SK-N-SH (cell line): Measurements from ENCODE around the gene KIR2DL4. TPM values are rescaled to one million over a fixed set of nuclear protein-coding genes. Genes with fewer than 3 reads are reported as not detected.

Source experiments
- CTCF ChIA-PET: fragments of 300-600, 350-600 bp; formaldehyde crosslinking; extraction: SDS; loops from one replicate; lab custom pipeline; 2021; lab: Yijun Ruan, JAX
- POLR2A ChIA-PET: fragments of 350-600 bp; sonication (Branson Sonifier 250); formaldehyde crosslinking; extraction: SDS; loops from one replicate; lab custom pipeline; 2020; ENCODE audit warnings: antibody characterized with exemption, inconsistent platforms; lab: Yijun Ruan, JAX
- DNase-seq: peaks from one replicate; pipeline ENCODE4 v3.0.0; 2012
- H2AFZ ChIP-seq: fragments of 200-600 bp; sonication (generic); 2 replicates; pipeline ENCODE4 v1.8.1; 2016; ENCODE audit warnings: antibody characterized with exemption, mild to moderate bottlenecking, low read depth
- H3F3A ChIP-seq: fragments of 200-600 bp; sonication (generic); replicated peaks from 2 replicates; pipeline ENCODE3; 2016; ENCODE audit warnings: antibody characterized with exemption, mild to moderate bottlenecking; ENCODE audit not compliant: insufficient read depth
- H3K27ac ChIP-seq, 2 experiments: fragments of 200-500 bp in 1 of 2; fragments of 200-600 bp in 1 of 2; sonication (Bioruptor generic) in 1 of 2; sonication (generic), shearing (Covaris generic) in 1 of 2; 2 replicates each; pipeline versions ENCODE4 v1.5.1 to v1.6.1; 2014 to 2016; ENCODE audit warnings: low read depth in 2 of 2, inconsistent platforms in 1 of 2, low read length in 1 of 2, mild to moderate bottlenecking in 1 of 2, mixed read lengths in 1 of 2
- H3K27me3 ChIP-seq: fragments of 200-600 bp; sonication (generic), shearing (Covaris generic); 2 replicates; pipeline ENCODE4 v1.6.1; 2016; ENCODE audit warnings: mixed run types; ENCODE audit not compliant: insufficient read depth
- H3K36me3 ChIP-seq, 2 experiments: fragments of 200-500 bp in 1 of 2; fragments of 200-600 bp in 1 of 2; sonication (Bioruptor generic) in 1 of 2; sonication (generic) in 1 of 2; replicated peaks in 1 of 2; 2 replicates each; pipeline versions ENCODE3 to v1.5.1; 2014 to 2016; ENCODE audit warnings: low read length in 1 of 2, mild to moderate bottlenecking in 1 of 2; ENCODE audit not compliant: insufficient read depth in 2 of 2, control insufficient read depth in 1 of 2
- H3K4me1 ChIP-seq, 2 experiments: fragments of 200-500 bp in 1 of 2; fragments of 200-600 bp in 1 of 2; sonication (Bioruptor generic) in 1 of 2; sonication (generic), shearing (Covaris generic) in 1 of 2; 2 replicates each; pipeline versions ENCODE4 v1.5.1 to v1.6.1; 2014 to 2016; ENCODE audit warnings: low read depth in 1 of 2, low read length in 1 of 2, mixed run types in 1 of 2; ENCODE audit not compliant: insufficient read depth in 2 of 2, control insufficient read depth in 1 of 2
- H3K4me2 ChIP-seq: fragments of 200-600 bp; sonication (generic), shearing (Covaris generic); 2 replicates; pipeline ENCODE4 v1.6.1; 2017; ENCODE audit warnings: mixed run types
- H3K4me3 ChIP-seq, 2 experiments: fragments of 200-500 bp in 1 of 2; fragments of 200-600 bp in 1 of 2; sonication (Bioruptor generic) in 1 of 2; sonication (generic), shearing (Covaris generic) in 1 of 2; 2 replicates each; pipeline versions ENCODE4 v1.5.1 to v1.8.1; 2014 to 2016; ENCODE audit warnings: low read depth in 2 of 2, inconsistent platforms in 1 of 2, low read length in 1 of 2, mild to moderate bottlenecking in 1 of 2, mixed read lengths in 1 of 2, moderate library complexity in 1 of 2
- H3K79me2 ChIP-seq: fragments of 200-600 bp; sonication (generic); 2 replicates; pipeline ENCODE4 v1.8.1; 2017; ENCODE audit warnings: mild to moderate bottlenecking; ENCODE audit not compliant: insufficient read depth
- H3K9ac ChIP-seq: fragments of 200-600 bp; sonication (generic); 2 replicates; pipeline ENCODE4 v1.6.1; 2017; ENCODE audit warnings: mixed run types
- H3K9me2 ChIP-seq: fragments of 200-600 bp; sonication (generic); 2 replicates; pipeline ENCODE4 v1.6.1; 2017; ENCODE audit warnings: mixed run types
- H3K9me3 ChIP-seq: fragments of 200-600 bp; sonication (generic); 2 replicates; pipeline ENCODE4 v1.6.1; 2017; ENCODE audit warnings: mixed run types, mild to moderate bottlenecking, moderate library complexity
- H4K20me1 ChIP-seq: fragments of 200-600 bp; sonication (generic); 2 replicates; pipeline ENCODE4 v1.6.1; 2017; ENCODE audit warnings: mild to moderate bottlenecking, mixed run types; ENCODE audit not compliant: insufficient read depth
- GATA2 ChIP-seq: sonication (generic); formaldehyde crosslinking; IDR thresholded peaks from 2 replicates; pipeline ENCODE4 v1.5.0; 2020; ENCODE audit warnings: mild to moderate bottlenecking, missing genetic modification reagents
- MAX ChIP-seq: IDR thresholded peaks from 2 replicates; pipeline ENCODE4 v1.4.0; 2012; ENCODE audit warnings: low read depth
- POLR2AphosphoS5 ChIP-seq: IDR thresholded peaks from 2 replicates; pipeline ENCODE4 v1.6.1; 2012; ENCODE audit warnings: low read depth, low read length
- RAD21 ChIP-seq: IDR thresholded peaks from 2 replicates; pipeline ENCODE4 v1.6.1; 2012; ENCODE audit warnings: mild to moderate bottlenecking, low read length
- REST ChIP-seq: IDR thresholded peaks from 2 replicates; pipeline ENCODE4 v1.6.1; 2012; ENCODE audit warnings: mild to moderate bottlenecking, low read depth, low read length, moderate library complexity
- RXRA ChIP-seq: IDR thresholded peaks from 2 replicates; pipeline ENCODE4 v1.4.0; 2012; ENCODE audit warnings: low read depth, mild to moderate bottlenecking, borderline replicate concordance
- SIN3A ChIP-seq: IDR thresholded peaks from 2 replicates; pipeline ENCODE4 v1.6.1; 2012; ENCODE audit warnings: low read depth, mild to moderate bottlenecking, low read length, moderate library complexity, borderline replicate concordance
- USF1 ChIP-seq: IDR thresholded peaks from 2 replicates; pipeline ENCODE4 v1.4.0; 2012; ENCODE audit warnings: low read depth, borderline replicate concordance
- WGBS: methylation state at CpG from one replicate; pipeline ENCODE4 v1.1.6; 2017; ENCODE audit warnings: low lambda C conversion rate; 5-methylcytosine and 5-hydroxymethylcytosine counted together
- polyA plus RNA-seq, 3 experiments: library from polyadenylated mRNA; depleted of rRNA; stranded (reverse); fragments of >200 nt; gene quantifications; 2 replicates each; pipeline ENCODE4 v1.2.3, GENCODE V29; 2012
- TF ChIP-seq, protein P1 (sequence below): fragments of 150-350 bp; IDR thresholded peaks from 2 replicates; pipeline ENCODE4 v1.6.1; 2016; ENCODE audit warnings: mild to moderate bottlenecking, low read depth, low read length
- TF ChIP-seq, protein P2 (sequence below): IDR thresholded peaks from 2 replicates; pipeline ENCODE4; 2012
- TF ChIP-seq, protein P3 (sequence below): fragments of 200-600 bp; sonication (generic); IDR thresholded peaks from 2 replicates; pipeline ENCODE4 v1.6.1; 2017; ENCODE audit warnings: antibody characterized with exemption, mild to moderate bottlenecking, moderate library complexity

KIR2DL4 gene
- polyA plus RNA-seq, 1 of the 3 experiments (the other 2 are of a cell fraction): not detected

DNA sequence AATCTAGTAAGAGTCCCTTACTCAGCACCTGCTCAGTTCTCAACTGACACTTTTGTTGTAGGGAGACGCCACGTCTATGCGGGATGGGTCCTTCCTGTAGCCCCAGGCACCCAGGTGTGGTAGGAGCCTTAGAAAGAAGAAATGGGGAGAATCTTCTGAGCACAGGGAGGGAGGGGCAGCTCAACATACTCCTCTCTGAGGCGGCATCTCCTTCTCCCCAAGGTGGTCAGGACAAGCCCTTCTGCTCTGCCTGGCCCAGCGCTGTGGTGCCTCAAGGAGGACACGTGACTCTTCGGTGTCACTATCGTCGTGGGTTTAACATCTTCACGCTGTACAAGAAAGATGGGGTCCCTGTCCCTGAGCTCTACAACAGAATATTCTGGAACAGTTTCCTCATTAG, 1.2 kb downstream of the KIR2DL4 start:
- Histone ChIP-seq H3F3A (no peaks in the 10 kb centered on the region), H3K27ac (no peak overlapping the region), H3K9me3 (no peaks in the 10 kb centered on the region), H3K9ac (no peak overlapping the region), H3K27me3 (no peaks in the 10 kb centered on the region), H3K9me2 (no peaks in the 10 kb centered on the region), H3K4me3 (no peak overlapping the region), H3K36me3 (no peaks in the 10 kb centered on the region), H2AFZ (no peak overlapping the region), H3K4me1 (no peaks in the 10 kb centered on the region), H3K79me2 (no peaks in the 10 kb centered on the region), H3K4me2 (no peak overlapping the region), H4K20me1 (no peaks in the 10 kb centered on the region)
- TF ChIP-seq, protein P1, sequence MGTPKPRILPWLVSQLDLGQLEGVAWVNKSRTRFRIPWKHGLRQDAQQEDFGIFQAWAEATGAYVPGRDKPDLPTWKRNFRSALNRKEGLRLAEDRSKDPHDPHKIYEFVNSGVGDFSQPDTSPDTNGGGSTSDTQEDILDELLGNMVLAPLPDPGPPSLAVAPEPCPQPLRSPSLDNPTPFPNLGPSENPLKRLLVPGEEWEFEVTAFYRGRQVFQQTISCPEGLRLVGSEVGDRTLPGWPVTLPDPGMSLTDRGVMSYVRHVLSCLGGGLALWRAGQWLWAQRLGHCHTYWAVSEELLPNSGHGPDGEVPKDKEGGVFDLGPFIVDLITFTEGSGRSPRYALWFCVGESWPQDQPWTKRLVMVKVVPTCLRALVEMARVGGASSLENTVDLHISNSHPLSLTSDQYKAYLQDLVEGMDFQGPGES: no peak
- no peak for TF ChIP-seq RAD21
- no peak for TF ChIP-seq REST
- TF ChIP-seq, protein P2, sequence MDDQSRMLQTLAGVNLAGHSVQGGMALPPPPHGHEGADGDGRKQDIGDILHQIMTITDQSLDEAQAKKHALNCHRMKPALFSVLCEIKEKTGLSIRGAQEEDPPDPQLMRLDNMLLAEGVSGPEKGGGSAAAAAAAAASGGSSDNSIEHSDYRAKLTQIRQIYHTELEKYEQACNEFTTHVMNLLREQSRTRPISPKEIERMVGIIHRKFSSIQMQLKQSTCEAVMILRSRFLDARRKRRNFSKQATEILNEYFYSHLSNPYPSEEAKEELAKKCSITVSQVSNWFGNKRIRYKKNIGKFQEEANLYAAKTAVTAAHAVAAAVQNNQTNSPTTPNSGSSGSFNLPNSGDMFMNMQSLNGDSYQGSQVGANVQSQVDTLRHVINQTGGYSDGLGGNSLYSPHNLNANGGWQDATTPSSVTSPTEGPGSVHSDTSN: no peak
- no peak for TF ChIP-seq SIN3A
- no peak for TF ChIP-seq MAX
- TF ChIP-seq, protein P3, sequence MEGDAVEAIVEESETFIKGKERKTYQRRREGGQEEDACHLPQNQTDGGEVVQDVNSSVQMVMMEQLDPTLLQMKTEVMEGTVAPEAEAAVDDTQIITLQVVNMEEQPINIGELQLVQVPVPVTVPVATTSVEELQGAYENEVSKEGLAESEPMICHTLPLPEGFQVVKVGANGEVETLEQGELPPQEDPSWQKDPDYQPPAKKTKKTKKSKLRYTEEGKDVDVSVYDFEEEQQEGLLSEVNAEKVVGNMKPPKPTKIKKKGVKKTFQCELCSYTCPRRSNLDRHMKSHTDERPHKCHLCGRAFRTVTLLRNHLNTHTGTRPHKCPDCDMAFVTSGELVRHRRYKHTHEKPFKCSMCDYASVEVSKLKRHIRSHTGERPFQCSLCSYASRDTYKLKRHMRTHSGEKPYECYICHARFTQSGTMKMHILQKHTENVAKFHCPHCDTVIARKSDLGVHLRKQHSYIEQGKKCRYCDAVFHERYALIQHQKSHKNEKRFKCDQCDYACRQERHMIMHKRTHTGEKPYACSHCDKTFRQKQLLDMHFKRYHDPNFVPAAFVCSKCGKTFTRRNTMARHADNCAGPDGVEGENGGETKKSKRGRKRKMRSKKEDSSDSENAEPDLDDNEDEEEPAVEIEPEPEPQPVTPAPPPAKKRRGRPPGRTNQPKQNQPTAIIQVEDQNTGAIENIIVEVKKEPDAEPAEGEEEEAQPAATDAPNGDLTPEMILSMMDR: no peak
- TF ChIP-seq GATA2: no peak
- no peak for TF ChIP-seq POLR2AphosphoS5
- TF ChIP-seq USF1: no peak
- no peak for TF ChIP-seq RXRA
- POLR2A ChIA-PET: no interaction called here
- CTCF ChIA-PET: interaction anchor here (0.7 kb wide), 1 partner anchor 1117 kb away, joined by 3 read pairs; no protein-coding TSS in a partner anchor
- 5% methylated on average over 4 of the region's 10 CpGs for WGBS
- no peak for DNase-seq
